GM13976 (cell line): ENCODE measurements around the gene ZNF155.
A peak's percentile ranks its signal among the peaks of the same experiment; 100 is the strongest.

Experiments
- DNase-seq: peaks from one replicate; pipeline ENCODE4 v3.0.0; 2012; ENCODE audit warnings: low spot score
- CTCF ChIP-seq: IDR thresholded peaks from 2 replicates; pipeline ENCODE4 v1.5.1; 2012; ENCODE audit warnings: borderline replicate concordance, mild to moderate bottlenecking; ENCODE audit not compliant: insufficient read depth; ENCODE audit errors: extremely low read depth, missing control alignments, control extremely low read depth
- in situ Hi-C: fragments of 300-500 bp; cut with MboI; formaldehyde crosslinking; loops from one replicate; pipeline ENCODE4 v1.12.0; 2022; ENCODE audit warnings: low sequenced_read_pairs, mixed read lengths, inconsistent platforms; ENCODE audit not compliant: unreplicated experiment

ZNF155 gene

GRCh38 chr19:43983544-43983911 lies 460 bp upstream of the ZNF155 start:
- no peak for TF ChIP-seq CTCF
- no peak for DNase-seq
- in situ Hi-C loops, result no loop called here

- TF ChIP-seq CTCF, result no peak
- DNase-seq, result no peak
- in situ Hi-C loops, result no loop called here
These were observed 656 bp downstream of the ZNF155 start for GRCh38 chr19:43984687-43985000.

- in situ Hi-C loops, result no loop called here
- TF ChIP-seq CTCF, result no peak
- DNase-seq, result no peak
These were observed 13.8 kb downstream of the ZNF155 start for GRCh38 chr19:43997631-43998290.

- DNase-seq, result peak; percentile 9
- TF ChIP-seq CTCF, result no peak
- in situ Hi-C loops, result no loop called here
These were observed 18.2 kb downstream of the ZNF155 start for GRCh38 chr19:44002212-44002565.

GRCh38 chr19:44002566-44003460 lies 18.8 kb downstream of the ZNF155 start, which contains the start of gene ZNF230:
ZNF230 (plus strand) TSS chr19:44002957; CDS start chr19:44007079, 4,122 bp downstream.
- in situ Hi-C loops, result no loop called here

More at GRCh38 chr19:44002566-44003460, 18.8 kb downstream of the ZNF155 start, which contains the start of gene ZNF230:
- TF ChIP-seq CTCF, result no peak
- DNase-seq, result peak; percentile 85
